ENCODE measurements around the gene NUDC. TPM values are rescaled to one million over a fixed set of nuclear protein-coding genes. Genes with fewer than 3 reads are reported as not detected.

NUDC gene
- total and polyA plus RNA-seq, 9 of the 15 experiments (the other 6 are each of a cell fraction or from before 2014, with no cell fraction given): 9.8 to 234 (median 149) TPM

DNA sequence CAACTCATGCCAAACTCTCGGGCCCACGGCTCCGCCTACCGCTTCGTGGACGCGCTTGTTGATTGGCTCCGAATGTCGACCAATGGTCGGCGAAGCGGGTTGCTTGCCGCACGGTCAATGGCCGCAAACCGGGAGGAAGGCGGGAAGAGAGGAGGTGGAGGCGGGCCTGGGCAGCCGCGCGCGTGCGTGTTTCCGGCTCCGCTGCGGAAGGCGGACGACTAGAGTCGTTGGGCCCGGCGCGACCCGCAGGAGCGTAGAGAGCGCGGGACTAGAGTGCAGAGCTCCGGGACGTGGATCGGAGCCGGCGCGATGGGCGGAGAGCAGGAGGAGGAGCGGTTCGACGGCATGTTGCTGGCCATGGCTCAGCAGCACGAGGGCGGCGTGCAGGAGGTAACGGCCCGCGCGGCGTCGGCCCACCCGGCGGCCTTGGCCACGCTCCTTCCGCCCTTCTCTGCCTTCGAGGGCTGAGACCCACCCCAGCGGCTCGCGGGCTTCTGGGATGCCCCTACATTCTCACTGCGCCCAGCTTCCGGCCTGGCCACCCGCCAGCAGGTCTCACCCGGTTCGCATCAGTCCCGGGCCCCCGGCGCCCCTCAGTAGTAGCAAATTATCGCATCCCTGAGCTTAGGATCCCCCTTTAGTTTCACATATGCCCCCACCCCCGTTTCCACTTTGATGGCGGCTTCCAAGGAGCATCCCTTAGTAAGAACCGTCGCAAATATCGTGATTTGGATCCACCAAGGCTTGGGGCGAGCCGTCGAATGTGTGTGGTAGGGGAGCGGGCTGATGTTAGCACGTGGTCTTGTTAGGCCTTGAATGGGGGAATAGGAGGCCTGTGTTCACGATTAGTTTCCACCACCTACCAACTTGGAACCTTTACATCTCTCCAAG is at the start of gene NUDC (continued):
- TF ChIP-seq, protein P1, sequence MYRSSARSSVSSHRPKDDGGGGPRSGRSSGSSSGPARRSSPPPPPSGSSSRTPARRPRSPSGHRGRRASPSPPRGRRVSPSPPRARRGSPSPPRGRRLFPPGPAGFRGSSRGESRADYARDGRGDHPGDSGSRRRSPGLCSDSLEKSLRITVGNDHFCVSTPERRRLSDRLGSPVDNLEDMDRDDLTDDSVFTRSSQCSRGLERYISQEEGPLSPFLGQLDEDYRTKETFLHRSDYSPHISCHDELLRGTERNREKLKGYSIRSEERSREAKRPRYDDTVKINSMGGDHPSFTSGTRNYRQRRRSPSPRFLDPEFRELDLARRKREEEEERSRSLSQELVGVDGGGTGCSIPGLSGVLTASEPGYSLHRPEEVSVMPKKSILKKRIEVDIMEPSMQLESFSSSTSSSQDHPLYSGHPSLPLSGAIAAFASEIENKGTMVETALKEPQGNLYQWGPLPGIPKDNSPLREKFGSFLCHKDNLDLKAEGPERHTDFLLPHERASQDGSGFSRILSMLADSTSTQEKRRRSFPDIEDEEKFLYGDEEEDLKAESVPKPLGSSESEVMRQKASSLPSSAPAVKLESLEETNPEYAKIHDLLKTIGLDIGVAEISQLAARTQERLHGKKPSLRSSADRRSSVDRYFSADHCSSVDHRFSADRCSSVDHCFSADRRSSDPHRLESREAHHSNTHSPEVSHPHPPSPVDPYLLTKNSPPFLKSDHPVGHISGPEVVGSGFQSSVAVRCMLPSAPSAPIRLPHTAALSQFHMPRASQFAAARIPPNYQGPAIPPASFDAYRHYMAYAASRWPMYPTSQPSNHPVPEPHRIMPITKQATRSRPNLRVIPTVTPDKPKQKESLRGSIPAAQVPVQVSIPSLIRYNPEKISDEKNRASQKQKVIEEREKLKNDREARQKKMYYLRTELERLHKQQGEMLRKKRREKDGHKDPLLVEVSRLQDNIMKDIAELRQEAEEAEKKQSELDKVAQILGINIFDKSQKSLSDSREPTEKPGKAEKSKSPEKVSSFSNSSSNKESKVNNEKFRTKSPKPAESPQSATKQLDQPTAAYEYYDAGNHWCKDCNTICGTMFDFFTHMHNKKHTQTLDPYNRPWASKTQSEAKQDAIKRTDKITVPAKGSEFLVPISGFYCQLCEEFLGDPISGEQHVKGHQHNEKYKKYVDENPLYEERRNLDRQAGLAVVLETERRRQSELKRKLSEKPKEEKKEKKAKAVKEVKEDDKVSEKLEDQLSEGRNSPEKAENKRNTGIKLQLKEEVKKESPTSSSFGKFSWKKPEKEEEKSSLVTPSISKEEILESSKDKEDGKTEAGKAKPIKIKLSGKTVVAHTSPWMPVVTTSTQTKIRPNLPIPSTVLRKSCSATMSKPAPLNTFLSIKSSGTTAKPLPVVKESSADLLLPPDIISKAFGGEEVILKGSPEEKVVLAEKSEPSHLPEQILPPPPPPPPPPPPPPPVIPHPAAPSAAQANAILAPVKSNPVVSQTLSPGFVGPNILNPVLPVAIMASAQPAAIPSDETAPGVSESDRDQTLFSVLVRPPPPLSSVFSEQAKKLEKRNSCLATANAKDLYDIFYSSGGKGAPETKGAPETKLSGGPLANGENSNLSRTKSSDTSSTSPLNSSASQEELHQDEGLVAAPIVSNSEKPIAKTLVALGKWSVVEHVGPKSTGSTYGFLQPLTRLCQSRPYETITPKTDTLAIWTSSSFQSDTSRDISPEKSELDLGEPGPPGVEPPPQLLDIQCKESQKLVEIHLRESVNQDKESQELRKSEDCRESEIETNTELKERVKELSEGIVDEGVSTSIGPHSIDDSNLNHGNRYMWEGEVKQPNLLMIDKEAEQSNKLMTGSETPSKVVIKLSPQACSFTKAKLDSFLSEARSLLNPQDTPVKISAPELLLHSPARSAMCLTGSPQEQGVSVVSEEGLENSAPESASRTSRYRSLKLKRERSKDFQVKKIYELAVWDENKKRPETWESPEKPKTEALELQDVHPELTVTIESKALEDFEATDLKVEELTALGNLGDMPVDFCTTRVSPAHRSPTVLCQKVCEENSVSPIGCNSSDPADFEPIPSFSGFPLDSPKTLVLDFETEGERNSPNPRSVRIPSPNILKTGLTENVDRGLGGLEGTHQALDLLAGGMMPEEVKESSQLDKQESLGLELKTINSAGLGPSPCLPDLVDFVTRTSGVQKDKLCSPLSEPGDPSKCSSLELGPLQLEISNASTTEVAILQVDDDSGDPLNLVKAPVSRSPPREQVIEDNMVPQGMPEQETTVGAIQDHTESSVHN (IDR thresholded peaks at IDR 0.05; ENCODE audit: borderline replicate concordance in 1 of 2, low read depth in 1 of 2): no peak
- TF ChIP-seq ZFX (CRISPR knock-in tag; IDR thresholded peaks at IDR 0.05): peak; percentile 96
- no peak for TF ChIP-seq EZH2 (IDR thresholded peaks at IDR 0.05; ENCODE audit: borderline replicate concordance, low read depth, low read length)
- TF ChIP-seq, protein P2, sequence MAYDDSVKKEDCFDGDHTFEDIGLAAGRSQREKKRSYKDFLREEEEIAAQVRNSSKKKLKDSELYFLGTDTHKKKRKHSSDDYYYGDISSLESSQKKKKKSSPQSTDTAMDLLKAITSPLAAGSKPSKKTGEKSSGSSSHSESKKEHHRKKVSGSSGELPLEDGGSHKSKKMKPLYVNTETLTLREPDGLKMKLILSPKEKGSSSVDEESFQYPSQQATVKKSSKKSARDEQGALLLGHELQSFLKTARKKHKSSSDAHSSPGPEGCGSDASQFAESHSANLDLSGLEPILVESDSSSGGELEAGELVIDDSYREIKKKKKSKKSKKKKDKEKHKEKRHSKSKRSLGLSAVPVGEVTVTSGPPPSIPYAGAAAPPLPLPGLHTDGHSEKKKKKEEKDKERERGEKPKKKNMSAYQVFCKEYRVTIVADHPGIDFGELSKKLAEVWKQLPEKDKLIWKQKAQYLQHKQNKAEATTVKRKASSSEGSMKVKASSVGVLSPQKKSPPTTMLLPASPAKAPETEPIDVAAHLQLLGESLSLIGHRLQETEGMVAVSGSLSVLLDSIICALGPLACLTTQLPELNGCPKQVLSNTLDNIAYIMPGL (CRISPR knock-in tag; IDR thresholded peaks at IDR 0.05): peak; percentile 79; the same call in 1 of the 2 replicates
- no peak for TF ChIP-seq KHSRP (IDR thresholded peaks at IDR 0.05)
- TF ChIP-seq, protein P3, sequence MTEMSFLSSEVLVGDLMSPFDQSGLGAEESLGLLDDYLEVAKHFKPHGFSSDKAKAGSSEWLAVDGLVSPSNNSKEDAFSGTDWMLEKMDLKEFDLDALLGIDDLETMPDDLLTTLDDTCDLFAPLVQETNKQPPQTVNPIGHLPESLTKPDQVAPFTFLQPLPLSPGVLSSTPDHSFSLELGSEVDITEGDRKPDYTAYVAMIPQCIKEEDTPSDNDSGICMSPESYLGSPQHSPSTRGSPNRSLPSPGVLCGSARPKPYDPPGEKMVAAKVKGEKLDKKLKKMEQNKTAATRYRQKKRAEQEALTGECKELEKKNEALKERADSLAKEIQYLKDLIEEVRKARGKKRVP (CRISPR knock-in tag; IDR thresholded peaks at IDR 0.05): no peak
- peak; percentile 71 for TF ChIP-seq SP2 (IDR thresholded peaks at IDR 0.05; ENCODE audit: extremely low read depth, low read depth, low read length, poor library complexity, severe bottlenecking)
- no peak for TF ChIP-seq SIX5 (IDR thresholded peaks at IDR 0.05; ENCODE audit: borderline replicate concordance in 1 of 2, insufficient read depth in 1 of 2, low read depth in 1 of 2, low read length in 2 of 2)
- TF ChIP-seq, protein P4, sequence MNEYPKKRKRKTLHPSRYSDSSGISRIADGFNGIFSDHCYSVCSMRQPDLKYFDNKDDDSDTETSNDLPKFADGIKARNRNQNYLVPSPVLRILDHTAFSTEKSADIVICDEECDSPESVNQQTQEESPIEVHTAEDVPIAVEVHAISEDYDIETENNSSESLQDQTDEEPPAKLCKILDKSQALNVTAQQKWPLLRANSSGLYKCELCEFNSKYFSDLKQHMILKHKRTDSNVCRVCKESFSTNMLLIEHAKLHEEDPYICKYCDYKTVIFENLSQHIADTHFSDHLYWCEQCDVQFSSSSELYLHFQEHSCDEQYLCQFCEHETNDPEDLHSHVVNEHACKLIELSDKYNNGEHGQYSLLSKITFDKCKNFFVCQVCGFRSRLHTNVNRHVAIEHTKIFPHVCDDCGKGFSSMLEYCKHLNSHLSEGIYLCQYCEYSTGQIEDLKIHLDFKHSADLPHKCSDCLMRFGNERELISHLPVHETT (CRISPR knock-in tag; conservative IDR thresholded peaks at IDR 0.05 in 1 of 2, IDR thresholded peaks at IDR 0.05 in 1 of 2): 0 out of 4 replicates have a peak, but pooled peaks of 1 of the 2 experiments have one; percentile 69
- peak; percentile 70; the same call in 1 of the 2 replicates for TF ChIP-seq MXI1 (IDR thresholded peaks at IDR 0.05; ENCODE audit: low read depth, low read length)
- no peak for TF ChIP-seq DACH1 (IDR thresholded peaks at IDR 0.05; ENCODE audit: partially characterized antibody)
- no peak for TF ChIP-seq SIRT6 (IDR thresholded peaks at IDR 0.05; ENCODE audit: low read depth, low read length)
